ENCODE results near the gene DCN. TPM values are rescaled to one million over a fixed set of nuclear protein-coding genes. Genes with fewer than 3 reads are reported as not detected.
A peak's percentile ranks its signal among the peaks of the same experiment; 100 is the strongest.

Gene DCN
- polyA plus RNA-seq, 1 experiment: 4,723 TPM

- H3K4me3 ChIP-seq (ENCODE audit: low read depth, low read length): no peak overlapping the region
- H3K27me3 ChIP-seq (ENCODE audit: control insufficient read depth, insufficient read depth, low read length): no peaks in the 10 kb centered on the region
- no peak overlapping the region for H3K27ac ChIP-seq (ENCODE audit: low read depth, low read length)
- POLR2A ChIA-PET: no interaction called here
- no peak for DNase-seq (ENCODE audit: low read depth, low spot score)
- TF ChIP-seq CTCF (IDR thresholded peaks at IDR 0.05; ENCODE audit: low read depth, low read length): no peak
- no peaks in the 10 kb centered on the region for H3K9me3 ChIP-seq (ENCODE audit: control insufficient read depth, insufficient read depth, low read length)
- CTCF ChIA-PET: interaction anchor here (1.0 to 1.1 kb wide), 2 partner anchors 165 to 184 kb away, joined by 3 to 6 read pairs; no protein-coding TSS in a partner anchor
Observed at GRCh38 chr12:91143206-91143605, 39.4 kb downstream of the DCN start.

- DNase-seq (ENCODE audit: low read depth, low spot score): no peak
- CTCF ChIA-PET: no interaction called here
- no peak for TF ChIP-seq CTCF (IDR thresholded peaks at IDR 0.05; ENCODE audit: low read depth, low read length)
- Histone ChIP-seq H3K27ac (ENCODE audit: low read depth, low read length) (no peak overlapping the region), H3K9me3 (ENCODE audit: control insufficient read depth, insufficient read depth, low read length) (no peaks in the 10 kb centered on the region), H3K27me3 (ENCODE audit: control insufficient read depth, insufficient read depth, low read length) (no peaks in the 10 kb centered on the region), H3K4me3 (ENCODE audit: low read depth, low read length) (no peak overlapping the region)
- POLR2A ChIA-PET: no interaction called here
Observed at GRCh38 chr12:91142221-91142631, 40.4 kb downstream of the DCN start.

- Histone ChIP-seq H3K27me3 (ENCODE audit: control insufficient read depth, insufficient read depth, low read length) (no peaks in the 10 kb centered on the region), H3K9me3 (ENCODE audit: control insufficient read depth, insufficient read depth, low read length) (no peaks in the 10 kb centered on the region), H3K4me3 (ENCODE audit: low read depth, low read length) (no peak overlapping the region), H3K27ac (ENCODE audit: low read depth, low read length) (peak overlapping the region; percentile 75)
- no peak for TF ChIP-seq CTCF (IDR thresholded peaks at IDR 0.05; ENCODE audit: low read depth, low read length)
- peak; percentile 86 for DNase-seq (ENCODE audit: low read depth, low spot score)
- ChIA-PET CTCF (interaction anchor here (1.2 to 4.3 kb wide), 3 partner anchors 161 to 215 kb away, joined by 4 to 25 read pairs (median 9); no protein-coding TSS in a partner anchor), POLR2A (interaction anchor here (0.6 to 1.4 kb wide), 4 partner anchors 32 to 188 kb away, joined by 3 to 8 read pairs (median 4); no protein-coding TSS in a partner anchor)
Observed at GRCh38 chr12:91140026-91140931, 42.3 kb downstream of the DCN start.

- Histone ChIP-seq H3K9me3 (ENCODE audit: control insufficient read depth, insufficient read depth, low read length) (no peaks in the 10 kb centered on the region), H3K27ac (ENCODE audit: low read depth, low read length) (no peak overlapping the region), H3K27me3 (ENCODE audit: control insufficient read depth, insufficient read depth, low read length) (no peaks in the 10 kb centered on the region), H3K4me3 (ENCODE audit: low read depth, low read length) (no peak overlapping the region)
- DNase-seq (ENCODE audit: low read depth, low spot score): no peak
- TF ChIP-seq CTCF (IDR thresholded peaks at IDR 0.05; ENCODE audit: low read depth, low read length): no peak
- ChIA-PET CTCF (interaction anchor here (2.8 to 4.3 kb wide), 2 partner anchors 161 to 216 kb away, joined by 9 to 25 read pairs; no protein-coding TSS in a partner anchor), POLR2A (interaction anchor here (0.6 to 1.2 kb wide), 2 partner anchors 42 to 73 kb away, joined by 3 to 8 read pairs; no protein-coding TSS in a partner anchor)
Observed at GRCh38 chr12:91139286-91139685, 43.3 kb downstream of the DCN start.
